Measurements from ENCODE around the gene LCN12.
"Not testable (repeated sequence)": the region's sequence is repeated elsewhere in the genome, so short reads cannot be mapped to it uniquely, and the experiment has no call there.

The LCN12 gene

DNA sequence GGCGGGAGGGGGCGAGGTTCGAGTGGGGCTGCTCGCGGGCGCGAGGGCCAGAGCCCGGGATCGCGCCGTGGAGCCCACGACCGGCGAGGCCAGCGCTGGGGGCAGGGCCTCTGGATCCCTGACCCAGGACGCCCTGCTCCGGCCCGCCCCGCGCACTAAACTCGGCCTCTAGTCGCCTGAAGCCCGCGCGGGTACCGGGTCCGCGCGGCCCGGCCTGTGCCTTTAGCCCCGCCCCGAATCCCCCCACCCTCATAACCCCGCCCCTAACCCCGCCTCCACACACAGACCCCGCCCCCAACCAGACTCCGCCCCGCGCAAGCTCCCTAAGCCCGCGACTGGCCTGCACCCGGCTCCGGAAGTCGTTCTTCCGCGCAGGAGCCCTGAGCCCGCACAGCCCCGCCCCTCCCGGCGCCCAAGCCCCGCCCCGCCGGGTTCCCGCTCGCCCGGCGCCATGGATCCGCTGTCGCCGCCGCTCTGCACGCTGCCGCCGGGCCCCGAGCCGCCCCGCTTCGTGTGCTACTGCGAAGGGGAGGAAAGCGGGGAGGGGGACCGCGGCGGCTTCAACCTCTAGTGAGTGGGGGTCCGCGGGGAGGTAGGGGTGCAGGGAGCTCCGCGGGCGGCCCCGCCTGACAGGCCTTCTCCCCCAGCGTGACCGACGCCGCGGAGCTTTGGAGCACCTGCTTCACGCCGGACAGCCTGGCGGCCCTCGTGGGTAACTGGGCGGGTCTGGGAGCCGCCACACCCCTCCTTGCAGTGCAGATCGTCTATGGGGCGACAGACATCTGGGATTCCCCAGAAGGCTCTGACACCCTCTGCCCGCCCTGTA lies 40.1 kb downstream of the LCN12 start, which contains the start of gene PAXX:
Gene PAXX (plus strand): TSS at position 430 of the 826 bp plus-strand sequence. CDS start 22 bp downstream, at position 452.
- peak; percentile 94 for DNase-seq

DNA sequence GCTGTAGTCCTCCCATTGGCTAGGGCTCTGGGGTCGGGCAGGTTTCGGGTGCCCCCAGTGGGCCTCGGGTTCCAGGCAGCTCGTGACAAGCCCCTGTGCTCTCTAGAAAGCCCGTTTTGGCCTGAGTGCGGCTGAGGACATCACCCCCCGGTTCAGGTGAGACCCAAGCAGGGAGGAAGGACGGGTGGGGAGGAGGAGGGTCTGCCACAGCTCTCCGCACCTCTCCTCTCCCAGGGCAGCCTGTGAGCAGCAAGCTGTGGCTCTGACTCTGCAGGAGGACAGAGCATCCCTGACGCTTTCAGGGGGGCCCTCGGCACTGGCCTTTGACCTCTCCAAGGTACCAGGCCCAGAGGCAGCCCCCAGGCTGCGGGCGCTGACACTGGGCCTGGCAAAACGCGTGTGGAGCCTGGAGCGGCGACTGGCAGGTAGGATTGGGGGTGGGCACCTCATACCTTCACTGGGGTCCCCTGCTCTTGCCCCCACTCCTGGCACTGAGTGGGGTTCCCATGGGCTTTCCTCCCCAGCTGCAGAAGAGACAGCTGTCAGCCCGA lies 40.8 kb downstream of the LCN12 start:
- DNase-seq = no peak

DNA sequence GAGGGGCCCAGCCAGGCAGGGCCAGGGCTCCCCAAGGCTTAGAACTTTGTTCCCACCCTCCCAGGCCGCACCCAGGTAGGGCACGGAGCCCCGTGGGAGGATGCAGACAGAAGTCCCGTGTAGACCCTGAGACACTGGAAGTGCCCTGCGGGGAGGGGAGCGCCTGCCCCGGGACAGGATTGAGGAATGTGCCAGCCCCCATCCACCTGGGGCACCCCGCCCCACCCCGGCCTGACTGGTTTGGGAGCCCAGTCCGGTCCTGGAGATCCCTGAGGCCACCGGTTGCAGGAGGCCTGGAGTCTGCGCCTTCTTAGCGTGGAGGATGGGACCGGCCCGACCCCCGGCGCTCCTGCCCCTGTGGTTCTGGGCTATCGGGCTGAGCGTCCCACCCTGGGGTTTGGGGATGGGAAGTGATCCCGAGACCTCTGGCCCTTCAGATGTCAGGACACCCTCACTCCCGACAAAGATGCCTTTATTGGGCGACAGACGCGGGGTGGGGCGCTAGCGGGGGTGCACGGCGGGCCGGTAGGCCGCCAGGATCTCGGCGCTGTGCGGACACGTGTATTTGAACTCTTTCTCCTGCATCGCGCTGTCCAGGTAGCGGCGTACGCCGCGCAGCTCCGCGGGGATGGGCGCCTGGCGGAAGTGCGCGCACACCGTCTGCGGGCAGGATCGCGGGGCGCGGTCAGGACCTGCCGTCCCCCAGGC lies 42.3 kb downstream of the LCN12 start:
- DNase-seq = no peak

DNA sequence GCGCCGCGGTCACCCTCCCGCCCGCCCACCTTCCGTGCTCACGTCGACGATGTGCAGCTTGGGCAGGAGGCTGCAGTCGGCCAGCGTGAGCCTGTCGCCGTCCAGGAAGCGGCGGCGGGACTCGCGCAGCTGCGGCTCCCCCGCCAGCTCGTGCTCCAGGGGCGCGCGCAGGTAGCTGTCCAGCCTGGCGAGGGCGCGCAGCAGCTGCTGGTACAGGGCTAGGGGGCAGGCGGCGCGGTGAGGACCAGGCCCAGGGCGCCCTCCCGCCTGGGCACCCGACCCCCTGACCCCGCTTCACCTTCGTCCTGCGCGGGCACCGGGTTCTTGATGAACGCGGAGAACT lies 42.8 kb downstream of the LCN12 start:
- no peak for DNase-seq

DNA sequence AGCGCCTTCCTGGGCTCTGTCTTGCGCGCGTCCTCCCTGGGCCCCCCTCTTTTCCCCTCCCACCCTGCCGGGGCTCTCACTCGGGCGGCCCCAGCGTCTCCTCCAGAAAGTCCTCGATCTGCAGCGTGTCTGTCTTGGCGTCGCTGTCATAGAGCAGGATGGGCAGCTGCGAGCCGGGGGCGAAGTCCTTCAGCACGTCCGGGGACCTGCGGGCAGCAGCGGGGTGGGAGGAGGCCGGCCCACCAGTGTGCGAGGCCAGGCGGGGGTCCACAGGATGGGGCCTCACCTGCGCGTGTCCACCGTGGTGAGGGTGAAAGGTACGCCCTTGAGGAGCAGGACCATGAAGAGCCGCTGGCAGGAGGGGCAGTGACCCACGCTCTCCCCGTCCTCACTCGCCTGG lies 43.3 kb downstream of the LCN12 start:
- DNase-seq = no peak

DNA sequence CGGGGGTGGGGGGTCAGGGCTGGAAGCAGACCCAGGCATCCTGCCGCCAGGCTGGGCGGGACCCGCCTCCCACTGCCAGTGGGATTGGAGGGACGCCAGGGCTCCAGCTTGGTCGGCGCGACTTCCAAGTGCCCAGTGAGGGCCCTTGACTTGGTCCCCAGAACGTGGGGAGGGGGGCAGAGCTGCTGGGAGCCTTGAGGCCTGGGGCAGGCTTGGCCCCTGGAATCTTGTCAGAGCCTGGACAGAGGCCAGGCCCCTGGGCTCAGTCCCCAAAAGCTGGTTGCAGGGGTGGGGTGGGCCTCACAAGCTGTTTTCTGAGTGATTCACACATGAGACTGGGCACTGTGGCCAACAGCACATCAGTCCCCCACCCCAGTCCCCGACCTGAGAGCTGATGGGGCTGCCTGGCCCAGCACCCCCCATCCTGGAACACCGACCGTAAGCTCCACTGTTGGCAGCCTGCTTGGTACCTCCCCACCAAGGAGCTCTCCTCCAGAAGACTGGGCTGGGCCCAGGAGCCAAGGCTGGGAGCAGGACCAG lies 43.8 kb downstream of the LCN12 start:
- no peak for DNase-seq

DNA sequence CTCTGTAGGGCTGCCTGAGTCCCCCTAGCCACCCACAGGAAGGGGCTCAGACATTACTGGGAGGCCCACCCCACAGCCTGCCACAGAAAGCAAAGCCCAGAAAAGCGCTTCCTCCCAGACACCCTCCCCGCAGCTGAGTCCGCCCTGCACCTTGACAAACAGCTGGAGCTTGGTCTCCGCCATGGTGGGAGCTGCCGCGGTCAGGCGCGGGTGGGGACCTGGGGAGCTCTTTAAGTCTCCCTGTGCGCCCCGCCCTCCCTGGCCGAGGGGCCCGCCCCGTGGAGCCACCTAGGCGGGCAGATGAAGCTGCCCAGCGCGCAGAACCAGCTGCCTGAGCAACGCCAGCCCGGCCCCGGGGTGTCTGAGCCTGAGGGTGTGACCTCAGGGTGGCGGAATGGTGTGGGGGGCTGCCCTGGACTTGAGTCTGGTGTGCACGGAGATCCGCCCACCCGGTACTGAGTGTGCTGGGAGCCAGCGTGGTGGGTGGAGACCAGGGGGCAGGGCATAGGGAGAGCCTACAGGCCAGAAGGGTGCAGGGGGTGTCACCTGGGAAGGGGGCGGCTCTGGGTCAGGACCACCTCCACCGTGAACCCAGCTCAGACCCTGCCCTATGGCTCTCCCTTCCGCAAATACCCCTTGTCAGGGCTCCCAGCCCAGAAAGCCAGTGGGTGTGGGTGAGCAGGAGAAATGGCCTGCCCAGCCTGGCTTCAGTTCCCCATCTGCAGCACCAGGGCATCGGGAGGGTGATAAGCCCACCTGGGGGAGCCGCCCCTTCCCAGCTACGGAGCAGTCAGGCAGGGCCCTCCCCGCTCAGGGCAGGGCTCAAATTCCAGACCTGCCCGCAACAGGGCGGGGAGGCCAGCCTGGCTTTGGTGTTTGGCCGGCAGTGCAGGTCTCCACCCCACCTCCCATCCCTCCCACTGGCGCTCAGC lies 44.6 kb downstream of the LCN12 start, which contains the start of gene CLIC3:
Gene CLIC3 (minus strand): TSS at position 208 of the 932 bp plus-strand sequence. CDS start 25 bp downstream, at position 183.
- DNase-seq = peak; percentile 63

DNA sequence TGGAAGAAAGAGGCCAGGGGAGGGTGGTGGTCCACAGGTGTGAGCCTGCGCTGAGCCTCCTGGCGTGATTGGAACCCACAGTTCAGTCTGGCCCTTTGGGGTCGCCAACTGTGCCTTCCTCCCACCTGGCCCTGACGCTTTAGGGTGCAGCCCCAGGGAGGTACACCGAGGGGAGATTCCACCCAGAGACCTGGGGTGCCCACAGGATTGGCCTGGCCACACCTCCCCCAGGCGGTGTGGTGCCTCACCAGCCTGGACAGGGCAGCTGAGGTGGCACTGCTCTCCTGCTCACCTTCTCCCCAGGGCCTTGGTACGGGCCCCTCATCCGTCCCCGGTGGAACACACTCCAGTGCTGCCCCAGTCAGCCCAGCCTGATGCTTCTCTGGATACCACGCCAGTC lies 45.3 kb downstream of the LCN12 start:
- no peak for DNase-seq

DNA sequence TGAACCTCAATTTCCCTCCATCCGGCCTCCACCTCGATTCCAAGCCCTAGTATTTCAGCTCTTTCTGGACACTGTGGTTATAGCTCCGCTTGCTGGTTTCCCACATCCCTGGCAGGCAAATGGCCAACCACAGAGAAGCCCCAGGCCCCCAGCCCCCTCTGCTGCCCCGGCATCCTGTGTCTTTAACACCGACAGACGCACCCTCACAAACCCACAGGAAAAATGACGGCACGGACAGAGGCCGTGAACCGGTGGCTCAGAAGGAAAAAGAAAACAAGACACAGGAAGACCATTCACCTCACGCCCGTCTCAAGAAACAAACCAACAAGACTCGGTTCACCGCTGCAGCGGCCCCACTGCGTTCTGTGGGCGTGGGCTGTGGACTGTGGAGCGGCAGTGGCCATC lies 45.8 kb downstream of the LCN12 start:
- DNase-seq = no peak

DNA sequence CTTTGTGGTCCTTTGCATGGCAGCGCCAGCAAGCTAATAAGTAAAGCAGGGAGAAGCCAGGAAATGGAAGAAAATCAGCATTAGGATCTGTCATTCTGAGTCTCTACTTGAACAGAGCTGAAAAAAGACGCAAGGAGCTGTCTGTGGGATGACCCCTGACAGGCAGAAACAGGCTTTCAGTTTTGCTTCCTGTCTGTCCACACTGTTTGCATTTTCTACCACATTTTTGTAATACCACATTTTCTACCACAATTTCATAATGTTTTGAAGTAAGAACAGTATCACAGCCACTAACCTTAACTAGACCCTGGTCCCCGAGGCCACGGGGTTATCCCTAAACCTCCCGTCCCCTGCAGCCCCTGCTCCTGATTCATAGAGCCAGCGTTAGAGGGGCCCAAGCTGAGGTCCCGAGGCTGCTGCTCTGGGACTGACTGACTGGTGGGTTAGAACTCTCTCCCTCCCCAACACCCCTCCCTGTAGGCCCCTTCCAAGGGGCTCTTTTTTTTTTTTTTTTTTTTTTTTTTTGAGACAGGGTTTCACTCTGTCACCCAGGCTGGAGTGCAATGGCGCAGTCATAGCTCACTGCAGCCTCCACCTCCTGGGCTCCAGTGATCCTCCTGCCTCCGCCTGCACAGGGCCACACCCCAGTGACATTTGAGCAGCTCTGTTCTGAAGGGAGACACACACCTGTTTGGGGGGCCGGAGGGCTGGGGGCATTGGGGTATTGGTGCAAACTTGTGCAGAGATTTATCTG lies 48.3 kb downstream of the LCN12 start:
- DNase-seq = no peak

DNA sequence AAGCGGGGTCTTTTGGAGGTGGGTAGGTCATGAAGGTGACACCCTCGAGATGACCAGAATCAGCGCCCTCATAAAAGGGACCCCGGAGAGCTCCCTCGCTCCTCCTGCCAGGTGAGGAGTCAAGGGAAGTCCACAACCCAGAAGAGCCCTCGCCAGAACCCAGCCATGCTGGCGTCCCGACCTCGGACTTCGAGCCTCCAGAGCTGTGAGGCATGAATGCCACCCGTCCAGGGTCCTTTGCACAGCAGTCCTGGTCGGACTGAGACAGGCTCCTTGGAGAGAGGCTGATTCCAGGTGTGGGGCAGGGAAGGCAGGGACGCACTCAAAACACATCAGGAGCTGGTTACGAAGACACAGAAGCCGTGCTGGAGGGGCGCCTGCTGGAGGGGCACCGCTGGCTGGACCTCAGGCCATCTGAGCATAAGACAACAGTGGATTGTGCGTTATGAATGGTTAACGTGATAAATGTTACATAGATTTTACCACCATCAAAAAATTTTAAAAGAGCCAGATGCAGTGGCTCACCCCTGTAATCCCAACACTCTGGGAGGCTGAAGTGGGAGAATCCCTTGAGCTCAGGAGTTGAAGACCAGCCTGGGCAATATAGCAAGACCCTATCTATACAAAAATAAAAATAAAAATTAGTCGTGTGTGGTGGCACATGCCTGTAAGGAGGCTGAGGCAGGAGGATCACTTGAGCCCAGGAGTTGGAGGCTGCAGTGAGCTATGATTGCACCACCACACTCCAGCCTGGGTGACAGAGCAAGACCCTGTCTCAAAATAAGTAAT lies 50.0 kb downstream of the LCN12 start:
- no peak for DNase-seq

DNA sequence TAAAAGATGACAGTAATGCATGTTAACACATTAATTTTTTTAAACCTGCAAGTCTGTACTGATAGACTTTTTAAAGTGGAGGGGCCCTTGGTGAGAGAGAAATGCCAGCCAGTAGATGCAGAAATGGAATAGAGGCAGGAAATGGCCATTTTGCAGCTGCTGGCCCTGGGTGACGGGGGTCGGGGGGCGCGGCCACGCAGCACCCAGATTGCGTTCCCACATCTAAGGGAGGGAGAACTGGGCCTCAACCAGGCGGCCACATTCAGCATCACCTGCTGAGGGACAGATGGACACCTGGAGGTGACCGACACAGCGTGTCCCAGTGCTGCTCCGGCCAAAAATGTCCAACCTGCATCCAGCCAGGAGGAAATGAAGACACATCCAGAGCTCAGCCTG lies 50.6 kb downstream of the LCN12 start:
- no peak for DNase-seq

DNA sequence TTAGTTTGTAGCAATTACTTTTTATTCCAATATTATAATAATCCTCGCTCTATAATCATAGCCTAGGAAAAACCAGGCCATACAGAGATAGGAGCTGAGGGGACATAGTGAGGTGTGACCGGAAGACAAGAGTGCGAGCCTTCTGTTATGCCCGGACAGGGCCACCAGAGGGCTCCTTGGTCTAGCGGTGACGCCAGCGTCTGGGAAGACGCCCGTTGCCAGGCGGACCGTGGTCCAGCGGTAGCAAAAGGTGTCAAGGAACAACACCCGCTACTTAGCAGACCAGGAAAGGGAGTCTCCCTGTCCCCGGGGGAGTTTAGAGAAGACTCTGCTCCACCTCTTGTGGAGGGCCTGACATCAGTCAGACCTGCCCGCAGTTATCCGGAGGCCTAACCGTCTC lies 52.2 kb downstream of the LCN12 start:
- DNase-seq = not testable (repeated sequence)
